Right lobe of liver (tissue), 6 donors: ENCODE data around the gene TNS3. TPM values are rescaled to one million over a fixed set of nuclear protein-coding genes. Genes with fewer than 3 reads are reported as not detected.

ENCODE experiments used
- ATAC-seq, 4 donors: fragments of 200-7000 bp; cut with Tn5 transposase; one replicate each; pipeline ENCODE4 v1.9.1; 2020; ENCODE audit warnings: mild to moderate bottlenecking in 4 of 4, moderate library complexity in 4 of 4
- DNase-seq, 3 donors: peaks; one replicate each; pipeline ENCODE4 v3.0.0-alpha.2; 2020
- H3K27ac ChIP-seq, 3 donors: fragments of 200-600 bp; one replicate each; pipeline ENCODE4 v1.8.0; 2022
- H3K27me3 ChIP-seq, 2 donors: fragments of 200-600 bp; one replicate each; pipeline ENCODE4 v1.8.0; 2022
- H3K36me3 ChIP-seq, 4 donors: fragments of 200-600 bp; sonication (generic) in 1 of 4; one replicate each; pipeline versions ENCODE4 v1.5.1 to v1.8.0; 2017 to 2022; ENCODE audit warnings: control low read depth in 1 of 4
- H3K4me1 ChIP-seq, 4 donors: fragments of 200-600 bp; sonication (generic) in 1 of 4; one replicate each; pipeline versions ENCODE4 v1.5.1 to v1.8.0; 2017 to 2022; ENCODE audit warnings: control low read depth in 1 of 4
- H3K4me3 ChIP-seq, 3 donors: fragments of 200-600 bp; one replicate each; pipeline ENCODE4 v1.8.0; 2022
- H3K9me3 ChIP-seq, 4 donors: fragments of 200-600 bp; sonication (generic) in 1 of 4; one replicate each; pipeline versions ENCODE4 v1.5.1 to v1.8.0; 2017 to 2022; ENCODE audit warnings: control low read depth in 1 of 4
- POLR2A ChIP-seq: fragments of 450-650 bp; IDR thresholded peaks from one replicate; pipeline ENCODE4 v1.6.1; 2017; ENCODE audit warnings: antibody characterized with exemption, mild to moderate bottlenecking
- WGBS: methylation state at CpG from one replicate; pipeline ENCODE4 v1.1.6; 2018; ENCODE audit warnings: low coverage, low lambda C conversion rate; ENCODE audit not compliant: insufficient coverage; ENCODE audit errors: missing lambda C conversion rate; 5-methylcytosine and 5-hydroxymethylcytosine counted together
- intact Hi-C, 2 donors: fragments of 100-400 bp; cut with DNase I; formaldehyde crosslinking; loops; one replicate each; pipeline versions ENCODE4 v1.11.2 to v1.14.1; 2022
- total RNA-seq, 6 experiments: library from RNA; depleted of rRNA in 2 of 6; stranded (reverse); fragments of >200 nt in 2 of 6; fragmentation: NEBNext Ultra II Directional in 3 of 6; extraction: Animal tissue kit (Norgen Biotek cat#: 25700) in 3 of 6; gene quantifications; one replicate each; pipeline versions ENCODE4 v1.1.0 to v1.2.4, GENCODE V29; 2016 to 2023
- TF ChIP-seq, protein P1 (sequence below), 4 donors: fragments of 200-600 bp in 3 of 4; fragments of 450-650 bp in 1 of 4; IDR thresholded peaks; one replicate each; pipeline versions ENCODE4 v1.5.1 to v1.8.0; 2016 to 2022; ENCODE audit warnings: antibody characterized with exemption in 4 of 4, mild to moderate bottlenecking in 2 of 4
- donor health status: DM: no; HTN: yes; CAD: no.
- donor health status: DM: no; HTN: no; CAD: no.
- donor health status: DM: no; HTN: no; CAD: no.
- donor health status: DM: no; HTN: yes; CAD: no.
- donor health status: DM: no; HTN: yes; CAD: no.

TNS3 gene
- total RNA-seq, 6 experiments from 2014 or later = 51.2 to 95.0 (median 58.4) TPM

DNA sequence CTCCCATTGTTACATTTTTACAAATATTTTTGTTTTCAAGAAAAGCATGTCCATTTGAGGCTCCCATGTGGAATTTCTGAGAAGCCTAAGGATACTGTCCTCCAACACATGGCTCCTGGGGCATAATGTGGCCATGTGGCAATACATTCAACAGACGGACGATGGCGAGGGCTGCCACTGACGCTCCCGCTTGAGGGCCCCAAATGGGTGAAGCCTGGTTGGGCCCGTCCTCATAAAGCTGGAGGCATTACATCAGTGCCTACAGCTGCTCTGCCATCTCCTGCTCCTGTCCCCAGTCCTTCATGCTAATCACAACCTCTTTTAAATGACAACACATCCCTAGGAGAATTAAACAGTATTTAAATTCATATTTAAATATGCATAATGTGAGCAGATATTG is 246.8 kb downstream of the TNS3 start:
- TF ChIP-seq, protein P1, sequence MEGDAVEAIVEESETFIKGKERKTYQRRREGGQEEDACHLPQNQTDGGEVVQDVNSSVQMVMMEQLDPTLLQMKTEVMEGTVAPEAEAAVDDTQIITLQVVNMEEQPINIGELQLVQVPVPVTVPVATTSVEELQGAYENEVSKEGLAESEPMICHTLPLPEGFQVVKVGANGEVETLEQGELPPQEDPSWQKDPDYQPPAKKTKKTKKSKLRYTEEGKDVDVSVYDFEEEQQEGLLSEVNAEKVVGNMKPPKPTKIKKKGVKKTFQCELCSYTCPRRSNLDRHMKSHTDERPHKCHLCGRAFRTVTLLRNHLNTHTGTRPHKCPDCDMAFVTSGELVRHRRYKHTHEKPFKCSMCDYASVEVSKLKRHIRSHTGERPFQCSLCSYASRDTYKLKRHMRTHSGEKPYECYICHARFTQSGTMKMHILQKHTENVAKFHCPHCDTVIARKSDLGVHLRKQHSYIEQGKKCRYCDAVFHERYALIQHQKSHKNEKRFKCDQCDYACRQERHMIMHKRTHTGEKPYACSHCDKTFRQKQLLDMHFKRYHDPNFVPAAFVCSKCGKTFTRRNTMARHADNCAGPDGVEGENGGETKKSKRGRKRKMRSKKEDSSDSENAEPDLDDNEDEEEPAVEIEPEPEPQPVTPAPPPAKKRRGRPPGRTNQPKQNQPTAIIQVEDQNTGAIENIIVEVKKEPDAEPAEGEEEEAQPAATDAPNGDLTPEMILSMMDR (IDR thresholded peaks at IDR 0.05) = no peak
- TF ChIP-seq POLR2A = no peak
- intact Hi-C loops = no loop called here
- 93% methylated on average over 6 of the region's 6 CpGs for WGBS

DNA sequence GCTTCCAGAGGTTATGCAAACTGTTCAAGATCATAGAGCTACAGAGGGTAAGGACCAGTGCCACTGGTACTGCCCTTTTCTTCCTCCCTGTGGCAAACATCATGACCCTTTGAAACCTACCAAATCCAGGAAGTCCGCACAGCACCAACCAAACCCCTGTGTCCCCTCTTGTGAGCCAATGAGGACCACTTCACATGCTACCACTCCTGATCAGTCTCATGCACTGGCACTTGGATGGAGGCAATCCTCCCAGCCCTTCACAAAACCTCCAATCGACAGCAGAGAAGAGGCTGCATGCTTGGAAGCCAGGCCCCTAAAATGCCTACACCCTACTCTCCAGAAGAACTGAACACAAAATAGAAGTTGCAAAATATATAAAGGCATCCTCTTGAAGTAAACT is 248.0 kb downstream of the TNS3 start:
- H3K36me3 ChIP-seq = peaks cover 0 to 24% (median 10%) of the 10 kb centered on the region in 4 donors
- H3K27ac ChIP-seq = no peak overlapping the region
- no peak for ATAC-seq
- TF ChIP-seq, protein P1 (IDR thresholded peaks at IDR 0.05) = no peak
- no peak for TF ChIP-seq POLR2A
- peaks cover 0 to 7% (median 2%) of the 10 kb centered on the region in 4 donors for H3K4me1 ChIP-seq
- no peak overlapping the region for H3K4me3 ChIP-seq
- no peaks in the 10 kb centered on the region for H3K27me3 ChIP-seq
- 100% methylated on average over 1 of the region's 2 CpGs for WGBS
- no peaks in the 10 kb centered on the region for H3K9me3 ChIP-seq
- no peak for DNase-seq
- intact Hi-C loops = no loop called here

More for the DNA sequence above, 246.8 kb downstream of the TNS3 start:
- no peak overlapping the region for H3K27ac ChIP-seq
- no peak overlapping the region for H3K4me3 ChIP-seq
- no peaks in the 10 kb centered on the region for H3K27me3 ChIP-seq
- H3K9me3 ChIP-seq = no peaks in the 10 kb centered on the region
- ATAC-seq (no peak), DNase-seq (no peak)
- no peaks in the 10 kb centered on the region for H3K4me1 ChIP-seq
- peaks cover 0 to 17% (median 5%) of the 10 kb centered on the region in 4 donors for H3K36me3 ChIP-seq

DNA sequence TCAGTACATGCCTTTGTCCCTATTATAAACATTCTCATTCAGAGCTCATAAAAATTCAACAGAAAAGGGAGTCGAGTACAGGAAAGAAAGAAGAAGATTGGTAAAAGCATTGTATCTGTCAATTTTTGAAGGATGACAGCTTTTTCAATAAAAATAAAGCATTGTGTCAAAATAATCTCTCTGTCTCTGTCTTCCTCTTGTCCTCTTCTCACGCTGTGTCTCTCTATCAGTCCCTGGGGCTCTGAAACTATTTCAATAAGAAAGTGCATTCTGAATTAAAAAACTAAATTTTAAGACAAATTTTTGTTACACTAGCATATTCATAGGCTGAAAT is 248.4 kb downstream of the TNS3 start:
- Histone ChIP-seq H3K36me3 (peaks cover 0 to 24% (median 10%) of the 10 kb centered on the region in 4 donors), H3K4me1 (peaks cover 0 to 9% (median 4%) of the 10 kb centered on the region in 4 donors), H3K4me3 (no peak overlapping the region), H3K9me3 (no peaks in the 10 kb centered on the region), H3K27ac (no peak overlapping the region), H3K27me3 (no peaks in the 10 kb centered on the region)
- intact Hi-C loops = no loop called here
- no peak for TF ChIP-seq POLR2A
- TF ChIP-seq, protein P1 (IDR thresholded peaks at IDR 0.05) = no peak
- ATAC-seq (no peak), DNase-seq (no peak)
- WGBS = 74% methylated on average over 2 of the region's 2 CpGs

DNA sequence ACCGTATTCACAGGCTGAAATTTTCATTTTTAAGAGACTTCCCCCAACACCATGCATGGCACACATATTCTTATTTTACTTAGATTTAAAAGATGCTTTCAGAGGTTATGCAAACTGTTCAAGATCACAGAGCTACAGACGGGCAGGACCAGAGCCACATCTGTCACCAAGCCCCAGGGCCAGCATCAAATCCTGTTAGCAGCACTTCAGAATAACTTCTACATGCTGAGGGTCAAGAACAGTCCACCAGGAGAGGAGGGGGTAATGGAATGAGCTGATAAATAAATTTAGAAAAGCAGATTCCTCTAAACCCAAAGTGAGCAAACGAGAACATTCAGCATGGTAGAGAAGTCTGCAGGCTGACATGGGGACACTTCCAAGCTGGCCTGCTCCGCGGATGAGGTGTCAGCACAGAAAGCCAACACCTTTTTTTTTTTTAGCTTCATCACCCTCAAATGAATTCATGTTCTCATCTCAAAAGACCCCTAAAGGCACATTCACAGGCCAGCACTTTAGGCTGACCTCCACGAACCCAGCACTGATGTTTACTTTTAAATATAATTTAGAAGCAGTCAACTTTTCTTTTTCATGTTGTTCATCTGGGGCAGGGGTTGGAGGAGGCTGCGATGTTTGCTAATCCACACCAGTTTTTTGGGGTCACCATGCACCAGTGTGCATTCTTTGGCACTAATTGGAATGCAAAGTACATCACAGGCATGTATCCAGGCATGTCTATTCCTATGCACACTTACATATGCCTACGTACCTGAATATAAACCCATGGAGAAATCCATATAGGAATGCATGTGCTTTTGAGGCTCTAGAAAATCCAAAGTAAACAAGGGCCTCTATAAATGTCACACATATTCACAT is 249.0 kb downstream of the TNS3 start:
- intact Hi-C loops = no loop called here
- TF ChIP-seq, protein P1 (IDR thresholded peaks at IDR 0.05) = no peak
- no peak for TF ChIP-seq POLR2A
- Histone ChIP-seq H3K36me3 (peaks cover 0 to 24% (median 10%) of the 10 kb centered on the region in 4 donors), H3K27me3 (no peaks in the 10 kb centered on the region), H3K4me1 (peaks cover 0 to 9% (median 4%) of the 10 kb centered on the region in 4 donors), H3K9me3 (no peaks in the 10 kb centered on the region), H3K4me3 (no peak overlapping the region), H3K27ac (no peak overlapping the region)
- 72% methylated on average over 8 of the region's 8 CpGs for WGBS
- DNase-seq (no peak), ATAC-seq (no peak)
